ENCODE results near the gene PRDM5.

The PRDM5 gene

GRCh38 chr4:120903419-120903818 lies 19.1 kb downstream of the PRDM5 start:
- no peak for DNase-seq (ENCODE audit: low read depth in 3 of 3)

- DNase-seq (ENCODE audit: low read depth in 3 of 3) = no peak
Observed at GRCh38 chr4:120902925-120903324, 19.6 kb downstream of the PRDM5 start.

DNA sequence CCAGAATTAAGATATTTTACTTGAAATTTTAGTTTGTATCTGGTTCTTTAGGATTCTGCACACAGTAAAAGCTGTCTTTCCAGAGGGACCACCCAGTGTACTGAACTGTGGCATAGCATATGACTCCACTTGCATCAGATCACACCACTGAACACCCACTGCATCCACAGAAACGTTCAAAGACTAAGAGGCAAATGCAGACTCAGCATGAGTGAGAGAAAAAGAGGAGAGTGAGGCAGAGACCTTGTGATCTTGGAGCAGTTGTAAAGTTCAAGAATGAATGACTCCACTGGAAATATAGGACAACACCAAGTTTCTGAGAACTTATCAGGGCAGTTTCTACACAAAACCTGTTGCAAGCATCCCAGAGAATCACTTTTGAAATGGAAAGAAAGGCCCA lies 20.8 kb downstream of the PRDM5 start:
- no peak for DNase-seq (ENCODE audit: low read depth in 3 of 3)

DNA sequence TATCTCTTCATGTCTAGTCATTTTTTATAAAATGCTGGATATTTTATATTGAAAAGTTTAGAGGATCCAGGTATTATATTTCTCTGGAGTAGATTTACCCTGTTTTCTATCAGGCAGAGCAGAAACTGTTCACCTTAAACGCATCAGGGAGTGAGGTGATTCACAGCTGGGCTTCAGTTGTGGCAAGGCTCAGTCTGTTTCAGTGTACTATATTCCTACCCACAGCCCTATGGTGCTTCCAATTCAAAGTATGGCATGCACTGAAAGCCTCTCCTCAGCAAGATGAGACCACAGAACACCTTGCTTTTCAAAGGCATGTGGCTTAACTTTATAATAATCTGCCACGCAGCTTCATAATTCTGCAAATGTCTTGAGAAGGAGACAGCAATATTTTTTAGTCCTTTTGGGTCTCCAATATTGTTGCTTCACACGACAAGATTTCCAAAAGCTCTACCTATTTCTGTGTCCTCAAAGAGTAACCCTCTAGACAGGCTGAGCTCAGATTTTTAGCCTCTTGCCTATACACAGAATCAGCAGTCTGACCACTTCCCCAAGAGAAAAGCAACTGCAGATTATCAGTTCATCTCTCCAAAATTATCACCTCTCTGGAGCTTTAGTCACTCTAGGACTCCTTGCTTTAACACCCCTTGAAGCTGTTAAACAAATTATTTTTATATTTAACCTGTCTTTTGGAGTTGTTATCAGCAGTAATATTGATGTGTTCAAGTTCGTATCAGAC lies 24.4 kb downstream of the PRDM5 start:
- no peak for DNase-seq (ENCODE audit: low read depth in 3 of 3)

- DNase-seq (ENCODE audit: low read depth in 3 of 3) = no peak
Observed at GRCh38 chr4:120895554-120895953, 27.0 kb downstream of the PRDM5 start.

DNA sequence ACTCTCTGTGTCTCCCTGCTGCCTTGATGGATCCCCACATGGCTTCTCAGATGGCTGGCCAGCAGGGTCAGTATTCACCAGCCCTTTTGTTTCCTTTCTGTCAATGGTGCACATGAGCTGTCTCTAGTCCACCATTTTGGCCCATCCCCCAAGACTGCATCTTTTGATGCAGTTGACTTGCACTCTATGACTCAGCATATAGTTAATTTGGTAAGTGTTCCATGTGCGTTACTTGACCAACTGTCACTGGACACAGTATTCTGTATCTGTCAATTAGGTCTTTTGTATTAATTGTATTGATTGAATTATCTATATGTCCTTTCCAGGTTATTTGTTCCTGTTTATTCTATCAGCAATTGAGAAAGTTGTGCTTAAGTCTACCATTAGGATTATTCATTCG lies 29.2 kb downstream of the PRDM5 start:
- no peak for DNase-seq (ENCODE audit: low read depth in 3 of 3)

- no peak for DNase-seq (ENCODE audit: low read depth in 3 of 3)
Observed at GRCh38 chr4:120886191-120886590, 36.3 kb downstream of the PRDM5 start.

DNA sequence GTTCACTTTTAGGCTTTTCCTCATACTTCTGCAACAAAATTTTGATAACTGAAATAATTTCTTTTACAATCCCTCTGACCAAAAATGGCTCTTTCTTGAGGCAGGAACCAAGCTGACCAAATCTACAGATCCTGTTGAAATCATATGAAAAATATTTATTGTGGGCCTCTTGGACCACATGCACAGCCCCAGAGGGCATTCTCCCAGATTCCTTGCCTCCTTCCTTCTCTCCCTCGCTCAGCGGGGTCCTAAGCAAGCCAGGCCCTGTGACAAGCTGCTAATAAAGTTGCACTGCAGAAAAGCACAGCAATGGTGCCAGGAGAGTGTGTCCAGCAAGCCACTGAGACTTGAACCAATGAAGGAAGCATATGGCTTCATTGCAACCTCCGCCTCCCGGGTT lies 40.7 kb downstream of the PRDM5 start:
- no peak for DNase-seq (ENCODE audit: low read depth in 3 of 3)

DNA sequence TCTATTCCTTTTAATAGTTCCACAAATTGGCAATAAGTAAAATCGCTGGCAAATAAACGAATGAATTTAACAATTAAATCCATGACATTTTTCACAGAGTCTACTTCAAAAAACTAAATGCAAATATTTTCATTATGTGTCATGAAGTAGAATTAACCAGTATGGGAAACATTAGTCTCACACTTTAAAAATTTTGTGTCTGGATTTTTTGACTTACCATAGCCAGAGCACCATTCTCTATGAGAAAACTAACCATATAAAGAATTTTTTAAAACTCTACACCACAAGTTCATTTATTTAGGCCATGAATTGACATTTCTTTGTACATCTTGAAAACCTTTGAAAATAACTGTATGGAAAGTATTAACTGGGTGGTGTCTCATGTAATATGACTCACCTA lies 41.2 kb downstream of the PRDM5 start:
- no peak for DNase-seq (ENCODE audit: low read depth in 3 of 3)

DNA sequence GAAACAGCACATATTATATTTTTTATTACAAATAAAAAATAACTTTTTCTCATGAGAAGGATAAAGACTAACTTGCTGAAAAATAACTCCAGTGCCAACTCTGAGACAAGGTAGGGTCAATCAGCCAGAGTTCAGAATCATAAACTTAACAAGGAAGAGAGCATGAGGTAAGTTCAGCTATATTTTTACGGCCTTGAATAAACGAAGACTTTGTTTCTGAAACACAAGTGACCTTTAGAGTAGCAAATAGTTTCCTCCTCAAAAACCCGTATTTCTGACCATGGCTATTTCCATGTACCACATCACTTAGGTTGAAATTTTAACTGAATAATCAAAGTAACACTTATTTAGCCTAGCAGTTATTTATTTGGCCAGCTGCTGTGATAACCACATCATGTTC lies 45.5 kb downstream of the PRDM5 start:
- no peak for DNase-seq (ENCODE audit: low read depth in 3 of 3)

GRCh38 chr4:120874792-120875774 lies 47.4 kb downstream of the PRDM5 start:
- no peak for DNase-seq (ENCODE audit: low read depth in 3 of 3)

GRCh38 chr4:120873554-120873953 lies 49.0 kb downstream of the PRDM5 start:
- no peak for DNase-seq (ENCODE audit: low read depth in 3 of 3)

- no peak for DNase-seq (ENCODE audit: low read depth in 3 of 3)
Observed at GRCh38 chr4:120871173-120871572, 51.4 kb downstream of the PRDM5 start.

DNA sequence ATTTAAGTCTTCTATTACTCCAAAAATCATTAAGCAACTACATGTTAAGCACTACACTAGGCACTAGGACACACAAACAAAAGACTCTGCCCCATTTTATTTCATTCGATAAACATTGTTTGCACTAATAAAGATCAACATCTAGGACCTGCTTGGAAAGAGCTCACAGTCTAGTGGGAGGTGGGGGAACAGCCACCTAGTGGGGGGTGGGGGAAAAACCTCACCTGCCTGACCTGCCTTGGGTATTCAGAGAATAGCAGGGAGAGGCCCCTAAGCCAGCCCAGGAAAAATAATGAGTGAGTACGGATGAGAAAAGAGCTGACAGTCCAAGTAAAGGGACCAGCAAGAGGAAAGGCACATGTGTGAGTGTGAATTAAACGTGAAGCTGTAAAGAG lies 52.2 kb downstream of the PRDM5 start:
- no peak for DNase-seq (ENCODE audit: low read depth in 3 of 3)

DNA sequence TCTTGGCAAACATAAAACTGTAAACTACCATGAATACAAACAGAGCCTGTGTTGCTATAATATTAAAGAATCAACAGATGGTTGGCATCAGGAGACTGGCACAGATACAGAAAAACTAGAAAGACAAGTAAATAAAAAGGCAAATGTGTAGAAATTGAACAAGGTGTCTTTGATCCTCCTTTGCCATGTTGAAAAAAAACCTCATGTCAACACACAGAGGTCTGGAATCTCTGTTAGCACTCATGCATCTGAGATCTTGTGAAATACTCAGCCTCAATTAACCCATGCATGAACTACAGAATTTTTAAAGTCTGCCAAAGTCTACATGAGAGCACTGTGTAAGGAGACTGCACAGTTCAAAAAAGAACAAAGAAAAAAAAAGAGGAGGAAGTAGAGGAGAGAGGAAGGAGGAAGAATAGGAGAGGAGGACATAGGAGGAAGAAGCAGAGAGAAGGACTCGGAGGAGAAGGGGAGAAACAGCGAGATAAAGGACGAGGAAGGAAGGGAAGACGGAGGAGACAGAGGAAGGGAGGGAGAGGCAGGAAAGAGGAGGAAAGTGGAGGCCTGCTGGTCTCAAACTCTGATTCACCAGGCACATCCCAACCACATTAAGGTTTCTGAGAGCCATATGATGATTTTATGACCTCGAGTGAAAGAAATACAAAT lies 52.8 kb downstream of the PRDM5 start:
- no peak for DNase-seq (ENCODE audit: low read depth in 3 of 3)

DNA sequence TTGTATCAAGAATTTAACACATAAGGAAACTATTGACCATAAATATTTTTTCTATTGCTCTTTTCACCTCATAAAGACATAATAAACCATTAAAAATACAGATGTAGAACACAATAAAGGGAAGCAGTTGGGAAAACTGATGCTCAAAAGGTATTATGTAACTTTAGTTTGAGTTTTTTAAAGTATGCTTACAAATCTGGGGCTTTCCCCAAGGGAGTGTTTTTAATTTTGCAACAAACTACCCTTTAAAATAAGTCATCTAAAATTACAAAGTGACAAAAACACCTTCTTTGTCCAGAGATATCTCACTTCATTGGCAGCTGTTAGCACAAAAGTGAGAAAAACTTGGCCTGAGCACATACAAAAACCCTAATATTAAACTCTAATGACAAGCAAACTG lies 55.0 kb downstream of the PRDM5 start:
- DNase-seq (ENCODE audit: low read depth in 3 of 3) = no peak

DNA sequence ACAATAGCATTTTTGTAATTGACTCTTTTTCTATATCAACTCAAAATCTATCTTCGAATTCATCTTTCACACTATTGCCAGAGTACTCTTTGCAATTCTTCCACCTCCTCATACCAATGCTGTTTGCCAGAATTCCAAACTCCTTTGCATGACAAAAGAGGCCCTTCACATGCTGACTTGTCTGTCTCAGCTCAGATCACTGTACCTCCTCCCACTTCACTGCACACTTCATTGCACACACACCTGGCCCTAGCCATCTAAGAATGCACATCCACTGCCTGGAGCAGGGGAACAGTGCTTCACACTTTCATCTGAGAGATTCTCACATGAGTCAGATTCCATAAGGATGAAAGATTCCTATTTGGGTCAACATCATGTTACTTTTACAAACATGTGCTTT lies 56.5 kb downstream of the PRDM5 start:
- DNase-seq (ENCODE audit: low read depth in 3 of 3) = no peak

DNA sequence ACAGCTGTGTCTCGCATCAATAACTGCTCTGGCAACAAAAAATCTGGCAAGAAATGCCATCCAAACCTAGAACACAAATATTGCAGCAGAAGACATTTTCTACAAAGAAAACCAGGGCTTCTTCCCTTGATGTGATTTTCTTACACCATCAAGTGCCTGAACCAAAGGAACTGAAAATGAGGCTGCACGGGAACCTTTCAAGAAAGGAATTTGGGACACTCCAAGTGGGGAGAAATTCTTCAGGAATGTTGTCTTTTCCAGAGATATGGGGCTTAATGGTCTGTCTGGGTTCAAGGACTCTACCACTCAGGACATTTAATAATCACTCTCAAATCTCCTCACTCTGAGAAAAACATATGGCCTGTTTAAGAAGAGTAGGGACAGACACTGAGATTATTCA lies 57.6 kb downstream of the PRDM5 start:
- no peak for DNase-seq (ENCODE audit: low read depth in 3 of 3)

DNA sequence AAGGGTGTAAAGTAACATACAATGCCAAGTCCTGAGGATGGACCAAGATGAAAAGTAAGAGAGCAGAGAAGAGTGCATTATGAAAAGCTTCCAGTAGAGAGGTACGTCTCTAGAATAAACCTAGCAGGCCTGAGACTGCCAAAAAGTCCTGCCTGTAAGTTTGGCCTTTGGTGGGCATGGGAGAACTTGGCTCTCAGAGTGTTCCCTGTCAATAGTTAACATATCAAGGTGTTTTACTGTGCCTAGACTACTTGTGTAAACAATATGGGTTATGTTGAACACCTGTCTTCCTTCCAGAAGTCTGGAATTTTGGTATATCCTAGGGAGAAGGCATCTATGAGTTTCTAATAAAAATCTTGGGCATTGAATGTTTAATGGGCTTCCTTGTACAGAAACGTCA lies 60.1 kb downstream of the PRDM5 start:
- no peak for DNase-seq (ENCODE audit: low read depth in 3 of 3)

GRCh38 chr4:120861852-120862251 lies 60.7 kb downstream of the PRDM5 start:
- DNase-seq (ENCODE audit: low read depth in 3 of 3) = no peak

DNA sequence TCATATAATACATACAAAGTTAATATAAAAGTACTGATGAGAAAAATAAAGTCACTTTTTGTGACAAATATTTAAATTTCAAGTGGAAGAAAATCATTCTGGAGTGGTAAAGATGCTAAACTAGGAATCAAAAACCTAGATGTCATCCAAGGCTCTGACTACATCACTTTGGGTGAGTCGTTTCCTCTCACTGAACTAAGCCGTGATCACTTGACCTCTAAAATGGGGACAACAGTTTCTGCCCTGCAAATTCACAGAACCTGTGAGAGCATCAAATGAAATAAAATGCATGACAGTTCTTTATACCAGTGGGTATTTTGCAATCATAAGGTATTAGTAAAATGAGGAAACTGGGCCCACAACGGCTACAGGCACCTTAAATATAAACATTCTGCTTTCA lies 63.8 kb downstream of the PRDM5 start:
- DNase-seq (ENCODE audit: low read depth in 3 of 3) = no peak

DNA sequence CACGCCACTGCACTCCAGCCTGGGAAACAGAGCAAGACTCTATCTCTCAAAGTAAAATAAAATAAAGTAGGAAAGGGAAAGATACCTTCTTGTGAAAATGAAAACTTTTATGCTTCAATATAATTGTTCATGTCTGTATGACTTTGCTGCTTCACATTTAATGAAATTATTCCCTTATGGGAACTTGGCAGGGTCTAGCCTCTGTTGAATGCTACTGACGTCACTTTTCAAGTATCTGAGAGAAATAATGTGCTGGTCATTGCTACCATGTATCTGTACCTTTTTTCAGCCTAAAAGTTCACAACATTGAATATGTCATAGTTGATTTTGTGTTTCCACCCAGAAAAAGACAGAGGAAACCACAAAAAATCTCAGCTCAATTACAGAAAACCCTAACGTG lies 65.2 kb downstream of the PRDM5 start:
- DNase-seq (ENCODE audit: low read depth in 3 of 3) = no peak

- DNase-seq (ENCODE audit: low read depth in 3 of 3) = no peak
Observed at GRCh38 chr4:120856294-120856693, 66.2 kb downstream of the PRDM5 start.

Data from stimulated activated CD4-positive, alpha-beta T cell treated with anti-CD3 and anti-CD28 coated beads, TNF-alpha, amount 100 ng/mL, for 24 hours (primary cell).